HG03097 (cell line): ENCODE results near the gene RAD18.

Experiments used
- ATAC-seq: cut with Tn5 transposase; IDR thresholded peaks from one replicate; pipeline ENCODE4 v1.9.1; 2021; ENCODE audit not compliant: unreplicated experiment, low FRiP score

Gene RAD18

DNA sequence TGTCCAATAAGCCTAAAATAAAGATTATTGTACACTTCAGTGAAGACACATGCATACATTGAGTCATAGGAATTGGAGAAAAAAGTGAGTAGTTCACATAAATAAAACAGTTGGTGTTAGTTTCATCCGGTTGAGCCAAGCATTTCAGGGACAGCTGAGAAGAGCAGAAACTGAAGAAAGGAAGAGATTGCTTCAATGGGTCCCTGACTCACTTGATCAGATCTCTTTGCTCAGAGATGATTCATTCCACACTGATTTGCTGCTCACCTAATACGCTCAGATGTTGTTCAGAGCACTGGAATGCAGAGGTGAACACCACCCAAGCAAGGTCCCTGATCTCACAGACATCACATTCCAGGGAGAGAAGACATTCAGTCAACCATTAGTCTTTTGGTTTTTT is 93.7 kb downstream of the RAD18 start:
- ATAC-seq = no peak

- no peak for ATAC-seq
Observed at GRCh38 chr3:8868996-8869395, 94.3 kb downstream of the RAD18 start.

GRCh38 chr3:8867646-8868045 is 95.6 kb downstream of the RAD18 start:
- ATAC-seq = no peak

GRCh38 chr3:8865697-8866096 is 97.6 kb downstream of the RAD18 start:
- ATAC-seq = no peak

DNA sequence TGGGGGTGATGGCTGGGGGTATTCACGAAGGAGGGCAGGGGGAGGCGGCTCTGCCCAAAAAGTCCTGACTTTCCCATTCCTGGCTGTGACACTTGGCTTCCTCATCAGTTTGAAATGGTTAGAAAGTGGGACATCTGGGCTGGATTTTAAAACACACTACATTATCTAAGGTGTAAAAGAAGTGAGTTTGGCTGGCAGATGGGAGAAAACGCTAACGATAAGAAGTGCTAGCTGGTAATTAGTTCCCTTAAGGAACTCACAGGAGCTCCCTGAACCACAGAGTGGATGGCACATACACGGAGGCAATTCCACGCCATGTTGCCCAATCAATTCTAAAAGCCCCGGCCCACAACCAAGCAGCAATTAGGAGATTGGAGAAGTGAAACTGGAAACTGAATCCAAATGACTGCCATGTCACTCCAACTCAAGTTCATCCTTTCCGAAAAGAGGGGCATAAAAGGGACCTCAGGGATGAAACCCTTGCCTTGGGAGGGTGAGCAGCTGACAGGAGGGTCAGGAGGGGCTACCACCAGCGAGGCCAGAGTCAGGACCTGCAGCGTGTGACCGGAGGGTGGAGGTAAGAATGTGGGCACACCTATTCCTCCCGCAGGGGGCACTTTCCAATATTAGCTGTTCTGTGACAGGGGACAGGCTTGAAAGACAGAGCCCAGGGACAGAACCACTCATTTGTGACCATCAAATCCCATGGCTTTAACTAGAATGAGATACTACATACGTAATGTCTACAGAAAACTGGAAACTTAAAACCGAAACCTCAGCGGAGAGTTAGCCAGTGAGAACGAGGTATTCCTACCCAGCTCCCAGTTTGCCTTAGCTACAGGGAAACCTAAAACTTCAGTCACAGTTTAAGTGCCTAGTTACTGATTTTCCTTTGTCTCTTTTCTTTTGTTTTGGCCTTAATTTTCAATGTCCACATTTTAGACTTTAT is 98.6 kb downstream of the RAD18 start:
- no peak for ATAC-seq

DNA sequence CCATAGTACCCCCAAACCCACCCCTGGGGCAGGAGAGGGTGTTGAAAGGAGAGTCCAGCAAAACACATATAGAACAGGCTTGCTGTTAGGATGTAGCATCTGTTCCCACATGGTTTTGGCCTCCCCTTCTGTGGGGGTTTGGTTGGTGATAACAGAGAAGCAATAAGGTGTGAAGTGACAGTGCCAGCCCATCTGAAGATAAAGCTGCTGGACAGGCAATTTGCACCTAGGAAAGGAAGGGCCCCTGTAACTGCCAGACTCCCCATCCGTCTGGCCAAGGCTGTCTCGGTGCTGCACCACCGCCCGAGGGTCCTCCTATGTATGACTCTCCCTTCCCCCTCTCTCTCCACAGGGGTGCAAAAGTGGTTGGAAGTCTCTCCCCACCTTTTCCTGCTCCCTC is 99.4 kb downstream of the RAD18 start:
- no peak for ATAC-seq

GRCh38 chr3:8857720-8858367 is 105.4 kb downstream of the RAD18 start:
- ATAC-seq = no peak

GRCh38 chr3:8856721-8857120 is 106.6 kb downstream of the RAD18 start:
- ATAC-seq = no peak

- no peak for ATAC-seq
Observed at GRCh38 chr3:8856071-8856470, 107.2 kb downstream of the RAD18 start.

DNA sequence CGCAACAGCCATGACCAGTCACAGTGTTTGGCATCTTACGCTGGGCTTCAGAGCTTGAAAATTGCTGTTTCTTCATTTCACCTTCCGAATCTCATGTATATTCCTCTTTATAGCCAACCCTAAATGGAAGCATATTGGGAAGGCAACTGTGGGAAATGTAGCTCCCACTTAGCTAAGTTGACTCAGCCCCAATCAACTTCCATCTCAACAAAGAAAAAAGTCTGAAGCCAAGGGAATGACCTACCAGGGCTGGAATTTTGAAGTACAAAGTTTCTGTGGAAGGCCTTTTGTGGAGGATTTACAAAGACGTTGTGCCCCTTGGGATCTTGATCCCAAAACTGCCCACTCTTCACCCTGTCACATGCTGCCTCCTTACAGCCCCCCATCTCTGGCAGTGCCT is 108.6 kb downstream of the RAD18 start:
- no peak for ATAC-seq

DNA sequence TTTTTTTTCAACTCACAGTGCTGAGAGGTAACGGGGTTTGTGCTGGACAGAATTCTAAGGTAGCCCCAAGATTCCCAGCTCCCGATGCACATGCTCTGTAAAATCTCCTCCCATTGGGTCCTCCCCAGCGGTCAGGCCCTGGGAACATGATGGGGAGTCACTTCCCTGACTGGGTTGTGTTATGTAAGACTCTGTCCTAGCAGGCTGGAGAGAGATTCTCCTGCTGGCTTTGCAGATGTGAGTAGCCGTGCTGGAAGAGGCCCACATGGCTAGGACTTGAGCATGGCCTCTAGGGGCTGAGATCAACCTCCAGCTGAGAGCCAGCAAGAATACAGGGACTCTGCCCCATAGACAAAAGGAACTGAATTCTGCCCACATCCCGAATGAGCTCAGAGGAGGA is 110.2 kb downstream of the RAD18 start:
- ATAC-seq = no peak

DNA sequence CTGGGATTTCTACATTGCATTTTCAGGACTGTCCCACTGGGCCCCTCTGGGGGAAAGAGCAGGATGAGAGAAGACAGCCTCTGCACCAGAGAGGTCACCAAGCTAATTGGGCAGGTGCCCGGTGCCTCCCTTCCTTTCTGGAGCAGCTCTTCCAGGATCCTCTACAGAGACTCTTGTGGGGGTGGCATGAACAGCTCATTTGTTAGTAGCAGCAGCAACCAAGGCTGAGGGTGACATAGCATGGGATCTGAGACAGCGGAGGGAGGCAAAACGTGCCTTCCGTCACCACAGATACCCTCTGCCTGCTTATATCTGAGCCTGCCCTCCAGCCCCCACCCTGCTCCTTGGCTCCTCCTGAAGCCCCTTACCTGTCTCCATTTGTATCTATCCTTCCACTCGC is 110.8 kb downstream of the RAD18 start:
- ATAC-seq = no peak

GRCh38 chr3:8851703-8852102 is 111.6 kb downstream of the RAD18 start:
- no peak for ATAC-seq

DNA sequence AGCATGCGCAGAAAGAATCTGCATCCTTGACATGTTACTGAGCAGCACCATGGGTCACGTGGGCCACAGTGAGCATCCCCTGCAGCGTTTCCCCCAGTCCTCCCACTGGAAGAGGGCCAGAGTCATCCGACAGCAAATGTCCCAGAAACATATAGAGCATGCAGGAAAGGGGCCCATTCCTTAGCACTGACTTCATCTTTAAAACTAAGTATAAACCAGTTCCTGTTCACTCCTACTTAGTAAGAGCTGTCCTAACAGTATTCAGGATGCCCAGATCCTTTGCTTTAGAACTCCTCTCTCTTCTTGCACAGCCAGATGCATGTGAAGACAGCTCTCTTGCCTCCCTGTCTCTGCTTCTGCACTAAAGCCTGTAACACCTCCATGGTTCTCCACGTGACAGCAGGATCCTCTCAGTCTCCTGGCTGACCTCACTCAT is 114.6 kb downstream of the RAD18 start:
- no peak for ATAC-seq

DNA sequence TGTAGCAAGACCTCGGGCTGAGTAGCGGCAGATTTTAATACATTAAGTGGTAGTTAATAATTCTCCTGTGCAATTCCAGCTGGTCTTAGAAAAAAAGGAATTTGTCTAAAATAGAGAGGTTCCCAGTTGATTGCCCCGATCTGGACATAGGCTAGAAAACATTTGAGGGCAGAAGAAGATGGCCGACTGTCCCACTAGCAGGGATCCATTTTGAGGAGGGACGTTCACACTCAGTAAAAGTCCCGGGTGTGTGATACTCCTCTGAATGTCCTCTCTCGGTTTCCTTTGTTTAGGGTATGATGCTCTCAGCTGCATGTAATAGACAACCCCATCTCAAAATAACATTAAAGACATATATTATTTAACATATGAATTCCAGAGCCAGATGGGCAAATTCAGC is 116.0 kb downstream of the RAD18 start:
- ATAC-seq = no peak

DNA sequence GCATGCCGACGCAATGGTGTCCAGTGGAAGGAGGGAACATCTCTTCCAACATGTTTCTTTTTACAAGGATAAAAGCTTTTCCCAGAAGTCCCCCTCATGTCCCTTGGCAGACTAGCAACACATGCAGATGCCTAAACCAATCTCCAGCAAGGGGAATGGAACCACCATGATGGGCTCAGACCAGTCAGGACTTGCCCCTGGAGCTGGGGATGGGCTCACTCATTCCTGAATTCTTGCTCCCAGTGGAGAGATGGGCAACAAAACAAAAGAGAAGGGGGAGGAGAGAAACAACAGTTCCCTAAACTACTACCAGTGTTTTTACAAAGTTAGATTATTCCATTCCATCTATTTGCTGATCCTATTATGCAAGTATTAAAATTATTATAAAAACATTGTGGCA is 117.1 kb downstream of the RAD18 start:
- ATAC-seq = no peak

- ATAC-seq = no peak
Observed at GRCh38 chr3:8845641-8846040, 117.6 kb downstream of the RAD18 start.

GRCh38 chr3:8843347-8843746 is 119.9 kb downstream of the RAD18 start:
- ATAC-seq = no peak

- no peak for ATAC-seq
Observed at GRCh38 chr3:8842293-8842692, 121.0 kb downstream of the RAD18 start.

- no peak for ATAC-seq
Observed at GRCh38 chr3:8841472-8841871, 121.8 kb downstream of the RAD18 start.

DNA sequence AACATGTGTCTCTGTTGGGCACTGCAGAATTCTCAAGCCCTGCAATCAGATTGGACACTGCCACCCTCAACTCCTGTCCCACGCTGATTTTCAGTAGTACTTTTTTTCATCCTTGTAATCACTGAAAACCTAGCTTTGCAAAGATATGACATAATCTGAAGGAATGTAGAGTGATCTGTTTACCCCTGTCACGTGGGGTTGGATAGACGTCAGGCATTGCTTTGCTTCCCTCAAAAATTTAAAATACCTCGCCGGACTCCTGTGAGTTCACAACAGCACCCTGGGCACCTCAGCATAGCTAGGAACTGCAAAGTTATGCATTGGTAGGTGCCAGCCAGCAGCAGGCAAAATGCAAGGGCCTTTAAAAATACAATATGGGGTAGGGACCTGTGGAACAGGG is 122.7 kb downstream of the RAD18 start:
- no peak for ATAC-seq
